Transverse colon (tissue), 3 donors: ENCODE measurements around the gene MEGF9.

Source experiments
- POLR2A ChIP-seq: fragments of 450-650 bp; IDR thresholded peaks from one replicate; pipeline ENCODE4 v1.6.1; 2016; ENCODE audit warnings: antibody characterized with exemption, mild to moderate bottlenecking, moderate library complexity
- TF ChIP-seq, protein P1 (sequence below), 5 experiments: fragments of 200-600 bp in 3 of 5; fragments of 450-650 bp in 2 of 5; sonication (generic) in 3 of 5; IDR thresholded peaks; 1 replicate in 2 of 5; 2 replicates in 3 of 5; pipeline ENCODE4 v1.5.1; 2016 to 2017; ENCODE audit warnings: antibody characterized with exemption in 5 of 5, inconsistent platforms in 3 of 5, mild to moderate bottlenecking in 2 of 5, moderate library complexity in 1 of 5

DNA sequence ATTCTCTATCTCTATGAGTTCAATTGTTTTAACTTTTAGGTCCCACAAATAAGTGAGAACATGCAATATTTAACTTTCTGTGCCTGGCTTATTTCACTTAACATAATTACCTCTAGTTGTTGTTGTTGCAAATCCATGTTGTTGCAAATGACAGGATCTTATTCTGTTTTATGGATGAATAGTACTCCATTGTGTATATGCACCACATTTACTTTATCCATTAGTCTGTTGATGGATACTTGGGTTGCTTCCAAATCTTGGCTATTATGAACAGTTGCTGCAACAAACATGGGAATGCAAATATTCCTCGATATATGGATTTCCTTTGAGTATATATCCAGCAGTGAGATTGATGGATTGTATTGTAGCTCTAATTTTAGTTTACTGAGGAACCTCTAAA, 36.3 kb downstream of the MEGF9 start:
- TF ChIP-seq, protein P1, sequence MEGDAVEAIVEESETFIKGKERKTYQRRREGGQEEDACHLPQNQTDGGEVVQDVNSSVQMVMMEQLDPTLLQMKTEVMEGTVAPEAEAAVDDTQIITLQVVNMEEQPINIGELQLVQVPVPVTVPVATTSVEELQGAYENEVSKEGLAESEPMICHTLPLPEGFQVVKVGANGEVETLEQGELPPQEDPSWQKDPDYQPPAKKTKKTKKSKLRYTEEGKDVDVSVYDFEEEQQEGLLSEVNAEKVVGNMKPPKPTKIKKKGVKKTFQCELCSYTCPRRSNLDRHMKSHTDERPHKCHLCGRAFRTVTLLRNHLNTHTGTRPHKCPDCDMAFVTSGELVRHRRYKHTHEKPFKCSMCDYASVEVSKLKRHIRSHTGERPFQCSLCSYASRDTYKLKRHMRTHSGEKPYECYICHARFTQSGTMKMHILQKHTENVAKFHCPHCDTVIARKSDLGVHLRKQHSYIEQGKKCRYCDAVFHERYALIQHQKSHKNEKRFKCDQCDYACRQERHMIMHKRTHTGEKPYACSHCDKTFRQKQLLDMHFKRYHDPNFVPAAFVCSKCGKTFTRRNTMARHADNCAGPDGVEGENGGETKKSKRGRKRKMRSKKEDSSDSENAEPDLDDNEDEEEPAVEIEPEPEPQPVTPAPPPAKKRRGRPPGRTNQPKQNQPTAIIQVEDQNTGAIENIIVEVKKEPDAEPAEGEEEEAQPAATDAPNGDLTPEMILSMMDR (IDR thresholded peaks at IDR 0.05), result no peak
- TF ChIP-seq POLR2A, result no peak
